HG02981 (cell line): ENCODE results near the gene DSE.
A peak's percentile ranks its signal among the peaks of the same experiment; 100 is the strongest.

ENCODE experiments used
- ATAC-seq: cut with Tn5 transposase; IDR thresholded peaks from one replicate; pipeline ENCODE4 v1.9.1; 2021; ENCODE audit warnings: mild to moderate bottlenecking, moderate library complexity; ENCODE audit not compliant: unreplicated experiment

Gene DSE

DNA sequence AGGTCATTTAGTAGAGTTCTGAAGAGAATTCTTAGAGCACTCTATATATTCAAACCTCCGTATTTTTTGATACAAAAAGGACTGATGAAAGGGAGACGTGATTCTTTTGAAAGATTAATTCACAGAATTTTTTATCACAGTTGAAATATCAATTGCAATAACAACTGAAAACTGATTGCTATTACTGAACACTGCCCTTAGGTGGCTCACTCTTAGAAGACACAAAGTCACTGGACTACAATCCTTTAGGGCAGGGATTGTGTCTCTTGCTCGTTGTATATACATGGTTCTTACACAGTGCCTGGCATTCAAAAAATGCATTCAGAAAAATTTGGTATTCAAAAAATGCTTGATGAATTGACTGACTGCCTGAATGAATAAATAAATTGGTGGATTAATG lies 73.3 kb downstream of the DSE start:
- no peak for ATAC-seq

DNA sequence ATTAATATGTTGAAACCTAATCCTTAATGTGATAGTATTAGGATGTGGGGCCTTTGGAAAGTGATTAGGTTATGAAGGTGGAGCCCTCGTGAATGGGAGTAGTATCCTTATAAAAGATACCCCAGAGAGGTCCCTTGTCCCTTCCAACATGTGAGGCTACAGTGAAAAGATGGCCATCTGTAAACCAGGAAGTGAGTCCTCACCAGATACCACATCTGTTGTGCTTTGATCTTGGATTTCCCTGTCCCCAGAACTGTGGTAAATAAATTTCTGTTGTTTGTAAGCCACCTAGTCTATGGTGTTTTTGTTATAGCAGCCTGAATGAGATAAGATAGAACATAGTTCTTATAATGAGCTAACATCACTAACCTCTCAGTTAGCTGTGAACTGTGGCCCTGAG lies 73.8 kb downstream of the DSE start:
- no peak for ATAC-seq

DNA sequence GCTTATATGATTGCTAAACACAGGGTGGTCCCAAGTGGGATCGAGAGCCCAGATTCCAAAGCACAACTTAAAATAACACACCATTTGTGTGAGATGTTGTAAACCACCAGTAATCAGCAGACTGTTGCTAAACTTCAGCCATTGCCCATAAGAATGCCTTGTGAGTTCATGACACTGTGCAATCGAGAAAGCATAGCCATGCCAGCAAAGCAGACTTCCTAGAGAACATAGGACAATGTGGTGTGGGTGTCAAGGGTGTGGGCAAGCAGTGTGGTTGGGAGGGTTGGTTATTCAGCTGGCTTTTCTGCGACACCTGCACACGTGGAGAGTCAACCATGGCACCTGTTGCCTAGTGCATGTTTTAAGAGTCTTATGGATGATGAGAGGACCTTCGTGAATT lies 74.4 kb downstream of the DSE start:
- no peak for ATAC-seq

DNA sequence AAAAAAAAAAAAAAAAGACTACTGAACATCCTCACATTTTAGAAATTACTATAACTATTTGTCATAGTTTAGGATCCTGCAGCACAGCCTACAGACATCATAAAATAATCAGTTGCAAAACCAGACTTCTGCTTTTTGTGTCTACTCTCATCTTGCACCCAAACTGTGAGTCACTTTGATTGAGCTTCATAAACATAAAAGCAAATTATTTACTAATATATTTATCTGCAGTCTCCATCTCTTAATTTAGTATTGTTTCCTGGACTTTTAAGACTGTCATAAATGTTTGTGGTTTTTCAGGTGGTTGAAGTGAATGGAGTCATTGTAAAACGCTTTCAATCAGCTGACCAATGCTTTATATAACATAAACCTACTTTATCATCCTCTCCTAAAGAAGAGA lies 75.7 kb downstream of the DSE start:
- ATAC-seq = no peak

GRCh38 chr6:116447052-116447451 lies 76.3 kb downstream of the DSE start:
- no peak for ATAC-seq

DNA sequence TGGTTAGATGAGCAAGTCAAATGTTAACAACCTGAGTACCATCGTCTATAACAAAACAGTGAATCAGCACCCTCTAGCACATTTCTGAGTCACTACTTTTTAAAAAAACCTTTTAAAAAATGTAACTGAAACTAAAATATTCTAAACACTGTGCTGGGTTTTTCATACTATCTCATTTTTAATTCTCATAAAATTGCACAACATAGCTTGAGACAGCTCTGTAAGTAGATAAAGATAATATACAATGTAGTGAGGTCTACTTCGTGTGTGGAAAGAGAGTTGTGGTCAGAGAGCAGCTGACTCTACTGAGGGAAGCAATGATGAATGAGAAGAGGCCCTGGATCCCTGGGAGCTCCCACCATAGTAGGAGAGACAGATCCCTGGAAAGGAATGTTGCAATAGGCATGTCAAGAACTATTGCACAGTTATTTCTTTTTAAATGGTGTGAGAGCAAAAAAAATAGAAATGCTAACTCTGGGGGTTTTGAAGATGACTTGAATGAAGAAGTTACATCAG lies 76.8 kb downstream of the DSE start:
- ATAC-seq = no peak

GRCh38 chr6:116449565-116449964 lies 78.8 kb downstream of the DSE start:
- no peak for ATAC-seq

- no peak for ATAC-seq
These were observed 79.5 kb downstream of the DSE start for GRCh38 chr6:116450185-116450710.

- ATAC-seq = peak; percentile 80
These were observed 80.3 kb downstream of the DSE start for GRCh38 chr6:116450769-116451740.

GRCh38 chr6:116451916-116452315 lies 81.2 kb downstream of the DSE start:
- no peak for ATAC-seq

- ATAC-seq = no peak
These were observed 81.8 kb downstream of the DSE start for GRCh38 chr6:116452531-116452930.

DNA sequence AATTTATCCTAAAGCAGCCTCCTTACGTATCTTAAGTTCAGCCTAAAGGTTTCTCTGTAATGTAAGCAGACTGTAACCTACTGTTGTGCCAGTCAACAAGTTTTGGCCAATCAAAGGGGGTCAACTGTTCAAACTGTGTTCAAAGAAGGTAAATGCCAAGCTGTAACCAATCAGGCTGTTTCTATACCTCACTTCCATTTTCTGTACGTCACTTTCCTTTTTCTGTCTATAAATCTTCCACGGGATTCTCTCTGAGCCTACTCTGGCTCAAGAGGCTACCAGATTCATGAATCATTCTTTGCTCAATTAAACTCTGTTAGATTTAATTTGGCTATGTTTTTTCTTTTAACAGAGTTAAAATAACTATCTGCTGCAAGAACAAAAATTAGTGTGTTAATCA lies 85.4 kb downstream of the DSE start:
- no peak for ATAC-seq

DNA sequence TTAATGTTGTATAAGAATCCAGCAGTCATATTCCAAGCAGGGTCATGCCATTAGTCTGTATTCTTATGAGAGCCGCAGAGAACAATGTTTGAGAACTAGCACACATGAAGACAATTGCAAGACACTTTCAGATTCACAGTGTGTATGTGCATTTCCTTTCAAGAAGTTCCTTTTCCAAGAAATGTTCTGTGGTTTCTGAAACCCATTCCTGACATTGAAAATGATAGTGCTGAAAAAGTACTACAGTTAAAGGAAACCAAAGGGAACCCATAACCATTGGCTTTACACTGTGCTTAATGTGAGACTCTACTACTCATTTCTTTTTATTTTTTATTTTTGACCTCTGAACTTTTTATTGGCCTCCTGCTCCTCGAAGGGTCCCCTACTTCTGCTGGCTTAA lies 86.2 kb downstream of the DSE start:
- ATAC-seq = no peak

GRCh38 chr6:116458264-116458663 lies 87.5 kb downstream of the DSE start:
- ATAC-seq = no peak

- no peak for ATAC-seq
These were observed 89.2 kb downstream of the DSE start for GRCh38 chr6:116459927-116460326.

- ATAC-seq = peak; percentile 10
These were observed 90.7 kb downstream of the DSE start, which contains the start of gene CALHM6 for GRCh38 chr6:116461331-116461931. Gene CALHM6 (plus strand): TSS chr6:116461375. CDS start chr6:116461930, 555 bp downstream.

DNA sequence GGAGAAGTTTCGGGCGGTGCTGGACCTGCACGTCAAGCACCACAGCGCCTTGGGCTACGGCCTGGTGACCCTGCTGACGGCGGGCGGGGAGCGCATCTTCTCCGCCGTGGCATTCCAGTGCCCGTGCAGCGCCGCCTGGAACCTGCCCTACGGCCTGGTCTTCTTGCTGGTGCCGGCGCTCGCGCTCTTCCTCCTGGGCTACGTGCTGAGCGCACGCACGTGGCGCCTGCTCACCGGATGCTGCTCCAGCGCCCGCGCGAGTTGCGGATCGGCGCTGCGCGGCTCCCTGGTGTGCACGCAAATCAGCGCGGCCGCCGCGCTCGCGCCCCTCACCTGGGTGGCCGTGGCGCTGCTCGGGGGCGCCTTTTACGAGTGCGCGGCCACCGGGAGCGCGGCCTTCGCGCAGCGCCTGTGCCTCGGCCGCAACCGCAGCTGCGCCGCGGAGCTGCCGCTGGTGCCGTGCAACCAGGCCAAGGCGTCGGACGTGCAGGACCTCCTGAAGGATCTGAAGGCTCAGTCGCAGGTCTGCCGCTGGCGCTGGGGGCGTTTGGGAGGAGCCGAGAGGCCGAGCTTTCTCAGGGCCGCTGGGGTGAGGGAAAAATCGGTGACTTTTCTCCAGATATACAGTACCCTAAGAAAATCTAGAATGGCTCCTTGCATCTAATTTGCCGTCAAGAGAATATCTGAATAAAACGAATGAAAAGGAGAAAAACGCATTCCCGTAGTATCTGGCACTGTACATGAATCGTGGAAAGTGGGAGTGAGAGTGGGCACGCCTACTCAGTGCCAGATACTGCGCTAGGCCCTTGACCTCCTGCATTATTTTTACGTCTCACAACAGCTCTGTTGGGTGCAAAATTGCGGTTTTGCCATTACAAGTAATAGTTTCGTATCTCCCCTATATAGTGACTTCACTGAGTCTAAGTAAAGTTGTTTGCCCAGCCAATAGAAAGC lies 91.5 kb downstream of the DSE start:
- peak; percentile 76 for ATAC-seq

- ATAC-seq = no peak
These were observed 92.6 kb downstream of the DSE start for GRCh38 chr6:116463301-116463700.

GRCh38 chr6:116465246-116465645 lies 94.5 kb downstream of the DSE start:
- ATAC-seq = no peak

- no peak for ATAC-seq
These were observed 96.3 kb downstream of the DSE start for GRCh38 chr6:116467096-116467495.

DNA sequence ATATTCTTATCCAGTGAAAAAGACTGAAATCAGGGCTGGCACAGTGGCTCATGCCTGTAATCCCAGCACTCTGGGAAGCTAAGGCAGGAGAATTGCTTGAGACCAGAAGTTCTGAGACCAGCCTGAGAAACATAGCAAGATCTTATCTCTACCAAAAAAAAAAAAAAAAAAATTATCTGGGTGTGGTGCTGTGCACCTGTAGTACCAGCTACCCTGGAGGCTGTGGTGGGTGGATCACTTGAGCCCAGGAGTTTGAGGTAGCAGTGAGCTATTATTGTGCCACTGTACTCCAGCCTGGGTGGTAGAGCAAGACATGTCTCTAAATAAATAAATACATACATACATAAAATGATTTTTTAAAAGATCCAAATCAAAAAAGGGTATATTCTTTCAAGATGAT lies 96.8 kb downstream of the DSE start:
- ATAC-seq = no peak
